ENCODE data around the gene PRSS8.
"Not testable (repeated sequence)": the region's sequence is repeated elsewhere in the genome, so short reads cannot be mapped to it uniquely, and the experiment has no call there.

The PRSS8 gene

DNA sequence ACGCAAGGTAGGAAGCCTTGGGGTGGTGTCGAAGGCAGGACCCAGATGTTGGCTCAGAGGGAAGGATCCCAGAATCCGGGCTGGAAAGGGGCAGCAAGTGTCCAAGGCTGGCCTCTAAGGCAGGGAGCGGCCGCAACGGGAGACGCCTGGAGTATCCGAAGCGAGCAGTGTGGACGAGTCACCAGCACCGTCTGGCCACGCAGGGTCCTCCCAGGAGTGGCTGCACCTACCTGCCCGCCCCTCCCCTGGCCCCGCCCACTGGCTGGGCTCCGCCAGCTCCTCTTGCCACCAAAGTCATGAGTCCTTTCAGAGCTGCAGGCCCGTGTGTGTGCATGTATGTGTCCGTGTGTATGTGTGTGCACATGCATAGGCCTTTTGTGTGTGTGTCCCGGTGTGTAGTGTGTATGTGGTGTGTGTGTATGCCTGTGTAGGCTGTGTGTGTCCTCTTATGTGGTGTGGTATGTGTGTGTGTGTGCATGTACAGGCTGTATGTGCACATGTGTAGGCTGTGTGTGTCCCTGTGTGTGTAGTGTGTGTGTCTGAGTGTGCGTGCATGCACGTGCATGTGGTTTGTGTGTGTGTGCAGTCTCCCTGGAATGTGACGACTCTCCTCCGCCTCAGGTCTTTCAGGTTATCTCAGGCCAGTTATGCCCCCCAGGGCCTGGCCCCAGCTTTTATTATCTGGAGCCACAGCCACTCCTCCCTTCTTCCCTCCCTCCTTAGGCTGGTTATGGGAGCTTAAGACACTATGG lies at the start of gene PRSS8:
TSS of gene PRSS8 (minus strand) at position 193 of the 752 bp plus-strand sequence. CDS start 229 bp downstream, outside the sequence.
- H3K4me3 Mint-ChIP-seq: no peak within 1 kb of the TSS
- peaks cover 2% of the 10 kb centered on the region for H3K4me1 Mint-ChIP-seq (ENCODE audit: low read depth)
- H3K9me3 Mint-ChIP-seq: no peaks in the 10 kb centered on the region
- H3K27me3 Mint-ChIP-seq: no peaks in the 10 kb centered on the region
- H3K27ac Mint-ChIP-seq: no peak within 1 kb of the TSS
- peaks cover 9% of the 10 kb centered on the region for H3K36me3 Mint-ChIP-seq (ENCODE audit: low read depth)

DNA sequence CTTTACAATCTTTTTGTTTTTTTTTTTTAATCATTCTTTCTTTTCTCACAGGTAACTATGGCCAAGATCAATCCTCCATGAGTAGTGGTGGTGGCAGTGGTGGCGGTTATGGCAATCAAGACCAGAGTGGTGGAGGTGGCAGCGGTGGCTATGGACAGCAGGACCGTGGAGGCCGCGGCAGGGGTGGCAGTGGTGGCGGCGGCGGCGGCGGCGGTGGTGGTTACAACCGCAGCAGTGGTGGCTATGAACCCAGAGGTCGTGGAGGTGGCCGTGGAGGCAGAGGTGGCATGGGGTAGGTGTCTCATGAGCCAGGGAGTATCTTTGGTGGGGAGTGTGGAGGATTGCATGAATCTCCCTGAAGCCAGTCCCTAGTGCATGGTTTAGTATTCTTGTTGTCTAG lies 49.4 kb upstream of the PRSS8 start:
- Mint-ChIP-seq H3K27ac (peak overlapping the region; percentile 78), H3K36me3 (ENCODE audit: low read depth) (peaks cover 95% of the 10 kb centered on the region), H3K9me3 (no peaks in the 10 kb centered on the region)

DNA sequence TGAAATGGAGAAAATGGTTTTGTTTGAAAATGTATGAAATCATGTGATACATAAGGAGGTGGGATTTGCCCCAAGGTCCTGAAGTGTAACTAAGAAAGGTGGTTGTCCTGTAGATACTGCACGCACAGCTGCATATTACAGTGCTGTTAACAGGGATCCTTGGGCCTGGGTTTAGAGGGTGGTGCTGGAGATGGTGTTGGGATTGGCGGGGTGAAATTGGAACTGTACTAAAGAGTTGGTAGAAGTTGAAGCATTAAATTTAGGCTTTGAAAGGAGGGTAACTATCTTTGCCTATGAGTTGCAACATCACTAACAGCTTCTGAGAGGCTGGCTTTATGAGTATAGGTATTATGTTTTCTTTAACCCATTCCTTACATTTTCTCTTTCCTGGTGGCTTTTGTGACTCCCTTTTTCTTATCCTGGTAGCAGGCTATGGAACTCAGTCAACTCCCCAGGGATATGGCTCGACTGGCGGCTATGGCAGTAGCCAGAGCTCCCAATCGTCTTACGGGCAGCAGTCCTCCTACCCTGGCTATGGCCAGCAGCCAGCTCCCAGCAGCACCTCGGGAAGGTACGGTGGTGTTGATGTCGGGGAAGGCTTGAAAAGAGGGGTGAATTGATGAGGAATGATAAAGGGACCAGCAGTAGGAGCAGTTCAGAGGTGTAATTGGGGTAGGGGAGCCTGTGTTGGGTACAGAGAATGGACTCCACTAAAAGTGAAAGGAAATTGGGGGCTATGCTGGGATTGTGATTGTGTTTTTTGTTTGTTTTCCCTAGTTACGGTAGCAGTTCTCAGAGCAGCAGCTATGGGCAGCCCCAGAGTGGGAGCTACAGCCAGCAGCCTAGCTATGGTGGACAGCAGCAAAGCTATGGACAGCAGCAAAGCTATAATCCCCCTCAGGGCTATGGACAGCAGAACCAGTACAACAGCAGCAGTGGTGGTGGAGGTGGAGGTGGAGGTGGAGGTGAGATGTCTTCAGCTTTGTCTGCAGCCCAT lies 48.2 kb upstream of the PRSS8 start:
- Mint-ChIP-seq H3K36me3 (ENCODE audit: low read depth) (peaks cover 83% of the 10 kb centered on the region), H3K27me3 (no peaks in the 10 kb centered on the region), H3K4me3 (peak overlapping the region; percentile 91), H3K9me3 (no peaks in the 10 kb centered on the region), H3K4me1 (ENCODE audit: low read depth) (peaks cover 84% of the 10 kb centered on the region), H3K27ac (peak overlapping the region; percentile 99)

More for the DNA sequence above, 49.4 kb upstream of the PRSS8 start:
- no peaks in the 10 kb centered on the region for H3K27me3 Mint-ChIP-seq
- peaks cover 87% of the 10 kb centered on the region for H3K4me1 Mint-ChIP-seq (ENCODE audit: low read depth)
- H3K4me3 Mint-ChIP-seq: peak overlapping the region; percentile 52

DNA sequence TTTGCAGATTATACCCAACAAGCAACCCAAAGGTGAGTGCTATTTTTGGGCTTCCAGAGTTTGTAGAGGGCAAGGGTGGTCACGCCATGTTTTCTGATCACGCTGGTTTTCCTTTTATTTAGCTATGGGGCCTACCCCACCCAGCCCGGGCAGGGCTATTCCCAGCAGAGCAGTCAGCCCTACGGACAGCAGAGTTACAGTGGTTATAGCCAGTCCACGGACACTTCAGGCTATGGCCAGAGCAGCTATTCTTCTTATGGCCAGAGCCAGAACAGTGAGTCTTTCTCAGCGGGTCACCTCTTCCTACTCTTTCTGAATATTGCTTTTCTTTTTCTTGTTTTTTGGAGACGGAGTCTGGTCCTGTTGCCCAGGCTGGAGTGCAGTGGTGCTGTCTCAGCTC lies 46.9 kb upstream of the PRSS8 start:
- Mint-ChIP-seq H3K27me3 (no peaks in the 10 kb centered on the region), H3K4me3 (peak overlapping the region; percentile 91), H3K27ac (peak overlapping the region; percentile 99), H3K4me1 (ENCODE audit: low read depth) (peaks cover 84% of the 10 kb centered on the region), H3K36me3 (ENCODE audit: low read depth) (peaks cover 73% of the 10 kb centered on the region), H3K9me3 (no peaks in the 10 kb centered on the region)

DNA sequence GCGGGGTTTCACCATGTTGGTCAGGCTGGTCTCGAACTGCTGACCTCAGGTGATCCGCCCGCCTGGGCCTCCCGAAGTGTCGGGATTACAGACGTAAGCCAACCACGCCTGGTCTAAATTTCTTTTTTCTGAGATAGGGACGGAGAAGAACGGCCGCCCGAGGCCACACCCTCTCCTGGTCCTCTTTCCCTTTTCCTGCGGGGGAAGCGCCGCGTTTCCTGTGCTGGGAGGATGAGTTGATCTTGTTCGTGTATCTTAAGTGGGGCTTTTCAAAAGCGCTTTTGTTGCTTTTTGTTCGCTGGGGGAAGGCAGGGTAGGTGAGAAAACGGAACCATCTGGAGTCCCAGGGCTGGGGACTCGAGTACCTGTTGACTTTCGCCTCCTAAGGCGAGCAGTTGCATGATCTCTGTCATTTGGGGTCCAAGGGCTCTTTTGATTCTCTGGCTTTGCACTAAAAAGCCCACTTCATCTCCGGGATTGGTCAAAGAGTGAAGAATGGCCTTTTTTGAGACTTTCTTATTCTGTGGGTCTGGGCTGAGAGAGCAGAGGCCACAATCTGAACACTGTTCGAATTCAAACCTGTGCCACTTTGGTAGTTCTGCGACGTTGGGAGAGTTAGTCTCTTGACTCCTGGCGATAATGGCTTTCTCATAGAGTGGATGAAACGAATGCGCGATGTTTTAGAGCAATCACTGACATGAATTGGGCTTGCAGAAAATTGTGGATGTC lies 45.7 kb upstream of the PRSS8 start:
- H3K4me1 Mint-ChIP-seq (ENCODE audit: low read depth): peaks cover 83% of the 10 kb centered on the region
- H3K27me3 Mint-ChIP-seq: no peaks in the 10 kb centered on the region
- H3K36me3 Mint-ChIP-seq (ENCODE audit: low read depth): peaks cover 62% of the 10 kb centered on the region
- no peaks in the 10 kb centered on the region for H3K9me3 Mint-ChIP-seq
- peak overlapping the region; percentile 99 for H3K27ac Mint-ChIP-seq
- H3K4me3 Mint-ChIP-seq: peak overlapping the region; percentile 91

DNA sequence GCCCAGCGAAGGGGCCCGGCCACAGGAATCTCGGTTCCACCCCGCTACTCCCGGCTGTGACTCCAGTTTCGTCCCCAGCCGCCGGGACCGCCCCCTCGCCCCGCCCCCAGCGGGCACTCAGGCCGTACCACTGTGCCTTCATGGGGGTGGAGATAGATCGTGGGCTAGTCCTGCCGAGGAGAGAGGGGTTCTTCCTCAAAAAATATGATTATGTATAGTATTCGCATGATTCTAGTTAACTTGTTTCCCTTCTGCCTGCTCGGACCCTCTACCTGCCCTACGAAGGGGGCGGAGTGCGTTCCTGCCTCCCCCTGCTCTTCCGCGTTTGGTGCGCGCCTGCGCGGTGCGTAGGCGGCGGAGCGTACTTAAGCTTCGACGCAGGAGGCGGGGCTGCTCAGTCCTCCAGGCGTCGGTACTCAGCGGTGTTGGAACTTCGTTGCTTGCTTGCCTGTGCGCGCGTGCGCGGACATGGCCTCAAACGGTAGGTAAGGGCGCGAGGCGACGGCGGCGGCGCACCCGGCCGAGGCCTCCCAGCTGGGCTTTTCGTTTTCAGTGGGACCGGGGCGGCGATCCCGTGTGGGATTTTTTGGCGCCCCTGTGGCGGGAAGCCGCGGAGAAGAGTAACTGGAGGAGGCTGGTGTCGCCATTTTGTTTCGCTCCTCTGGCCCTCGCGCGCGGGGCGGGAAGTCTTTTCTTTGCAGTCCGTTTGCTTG lies 44.4 kb upstream of the PRSS8 start, which contains the start of gene FUS:
TSS of gene FUS (plus strand) at position 393 of the 713 bp plus-strand sequence. CDS start at position 469, 76 bp downstream.
- no peaks in the 10 kb centered on the region for H3K9me3 Mint-ChIP-seq
- peak within 1 kb of the TSS; percentile 91 for H3K4me3 Mint-ChIP-seq
- H3K27me3 Mint-ChIP-seq: no peaks in the 10 kb centered on the region
- H3K27ac Mint-ChIP-seq: peak within 1 kb of the TSS; percentile 99
- H3K4me1 Mint-ChIP-seq (ENCODE audit: low read depth): peaks cover 70% of the 10 kb centered on the region
- H3K36me3 Mint-ChIP-seq (ENCODE audit: low read depth): peaks cover 48% of the 10 kb centered on the region

DNA sequence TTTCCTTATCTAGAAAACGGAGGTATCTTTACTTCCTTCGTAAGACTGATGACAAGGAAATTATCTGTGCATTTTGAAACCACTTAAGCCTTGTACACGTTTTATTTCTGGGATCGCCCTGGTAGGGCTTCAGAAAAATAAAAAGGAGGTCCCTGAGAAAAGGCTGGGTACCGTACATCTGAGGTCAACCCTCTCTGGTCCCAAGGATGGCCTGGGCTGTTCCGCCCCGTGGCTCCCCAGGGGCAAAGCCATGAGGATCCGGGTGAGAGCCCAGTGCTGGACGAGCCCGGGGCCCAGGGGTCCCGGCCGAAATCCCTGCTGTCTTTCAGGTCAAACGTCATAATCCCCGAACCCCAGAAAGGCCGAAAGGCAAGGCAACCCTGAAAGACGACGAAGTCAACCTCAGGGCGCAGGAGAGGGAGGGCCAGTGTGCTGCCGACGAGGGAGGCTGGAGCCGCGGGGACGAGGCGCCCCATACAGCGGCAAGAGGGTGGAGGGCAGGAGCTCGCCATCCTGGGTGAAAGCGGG lies 43.8 kb upstream of the PRSS8 start:
- Mint-ChIP-seq H3K4me3 (peak overlapping the region; percentile 91), H3K4me1 (ENCODE audit: low read depth) (peaks cover 64% of the 10 kb centered on the region), H3K9me3 (no peaks in the 10 kb centered on the region), H3K27ac (peak overlapping the region; percentile 99), H3K36me3 (ENCODE audit: low read depth) (peaks cover 42% of the 10 kb centered on the region), H3K27me3 (no peaks in the 10 kb centered on the region)

DNA sequence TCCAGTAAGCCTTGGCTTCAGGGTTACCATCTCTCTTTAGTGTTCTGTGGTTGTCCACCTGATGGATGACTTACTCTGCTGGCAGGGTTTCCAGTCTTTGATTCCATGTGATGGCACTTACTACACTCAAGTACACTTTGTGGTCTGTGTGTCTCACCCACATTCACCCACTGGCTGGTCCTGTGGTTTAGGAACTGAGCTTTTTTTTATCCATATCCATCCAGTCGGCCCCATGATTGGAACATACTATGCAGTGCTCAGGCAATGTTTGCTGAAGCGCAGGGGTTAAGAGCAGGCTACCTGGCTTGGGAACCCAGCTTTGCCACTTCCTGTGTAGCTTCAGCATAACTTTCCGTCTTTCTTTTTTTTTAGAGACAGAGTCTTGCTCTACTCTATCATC lies 41.6 kb upstream of the PRSS8 start:
- no peaks in the 10 kb centered on the region for H3K27me3 Mint-ChIP-seq
- H3K4me3 Mint-ChIP-seq: peak overlapping the region; percentile 15
- H3K27ac Mint-ChIP-seq: peak overlapping the region; percentile 71
- H3K9me3 Mint-ChIP-seq: no peaks in the 10 kb centered on the region
- H3K36me3 Mint-ChIP-seq (ENCODE audit: low read depth): peaks cover 21% of the 10 kb centered on the region
- peaks cover 43% of the 10 kb centered on the region for H3K4me1 Mint-ChIP-seq (ENCODE audit: low read depth)

DNA sequence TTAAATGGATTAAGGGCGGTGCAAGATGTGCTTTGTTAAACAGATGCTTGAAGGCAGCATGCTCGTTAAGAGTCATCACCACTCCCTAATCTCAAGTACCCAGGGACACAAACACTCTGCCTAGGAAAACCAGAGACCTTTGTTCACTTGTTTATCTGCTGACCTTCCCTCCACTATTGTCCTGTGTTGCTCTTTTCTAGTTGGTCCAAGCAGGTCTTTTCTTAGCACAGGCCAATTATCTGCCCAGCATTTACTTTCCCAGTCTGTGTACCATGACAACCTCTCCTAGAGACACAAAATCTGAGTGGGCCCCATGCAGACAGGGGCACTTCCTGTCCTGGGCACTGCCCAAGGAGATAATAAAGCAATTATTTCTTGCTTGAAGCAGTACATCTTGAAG lies 34.5 kb upstream of the PRSS8 start:
- H3K27ac Mint-ChIP-seq; H3K4me3 Mint-ChIP-seq; H3K36me3 Mint-ChIP-seq (ENCODE audit: low read depth); H3K9me3 Mint-ChIP-seq; H3K4me1 Mint-ChIP-seq (ENCODE audit: low read depth); H3K27me3 Mint-ChIP-seq: not testable (repeated sequence)

DNA sequence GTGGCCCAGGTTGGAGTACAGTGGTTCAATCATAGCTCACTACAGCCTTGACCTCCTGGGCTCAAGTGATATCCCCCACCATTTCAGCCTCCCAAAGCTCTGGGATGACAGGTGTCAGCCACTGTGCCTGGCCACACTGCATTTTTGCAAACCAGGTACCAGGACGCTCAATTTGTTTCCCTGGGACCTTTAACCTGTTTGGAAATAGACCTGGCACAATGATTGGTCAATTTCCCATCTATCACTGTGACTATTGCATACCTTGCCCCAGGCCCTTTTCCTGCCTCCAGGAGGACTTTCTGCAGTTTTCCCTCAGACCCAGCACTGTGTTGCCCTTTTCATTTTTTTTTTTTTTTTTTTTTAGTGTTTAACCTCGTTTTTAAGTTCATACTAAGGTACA lies 33.3 kb upstream of the PRSS8 start:
- Mint-ChIP-seq H3K27ac (no peak overlapping the region), H3K27me3 (no peaks in the 10 kb centered on the region), H3K4me1 (ENCODE audit: low read depth) (no peaks in the 10 kb centered on the region), H3K36me3 (ENCODE audit: low read depth) (no peaks in the 10 kb centered on the region), H3K4me3 (no peak overlapping the region), H3K9me3 (no peaks in the 10 kb centered on the region)

DNA sequence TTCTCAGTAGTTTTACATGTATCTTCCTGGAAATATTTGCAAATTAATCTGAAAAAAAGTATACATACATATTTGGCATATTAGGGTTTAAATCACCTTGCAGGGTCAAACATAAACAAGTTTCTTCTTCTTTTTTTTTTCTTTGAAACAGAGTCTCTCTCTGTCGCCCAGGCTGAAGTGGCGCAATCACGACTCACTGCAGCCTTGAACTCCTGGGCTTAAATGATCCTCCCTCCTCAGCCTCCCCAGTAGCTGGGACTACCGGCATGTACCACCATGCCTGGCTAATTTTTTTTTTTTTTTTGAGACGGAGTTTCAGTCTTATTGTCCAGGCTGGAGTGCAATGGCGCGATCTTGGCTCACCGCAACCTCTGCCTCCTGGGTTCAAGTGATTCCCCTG lies 31.8 kb upstream of the PRSS8 start:
- Mint-ChIP-seq H3K36me3 (ENCODE audit: low read depth) (no peaks in the 10 kb centered on the region), H3K9me3 (no peaks in the 10 kb centered on the region), H3K4me3 (no peak overlapping the region)

DNA sequence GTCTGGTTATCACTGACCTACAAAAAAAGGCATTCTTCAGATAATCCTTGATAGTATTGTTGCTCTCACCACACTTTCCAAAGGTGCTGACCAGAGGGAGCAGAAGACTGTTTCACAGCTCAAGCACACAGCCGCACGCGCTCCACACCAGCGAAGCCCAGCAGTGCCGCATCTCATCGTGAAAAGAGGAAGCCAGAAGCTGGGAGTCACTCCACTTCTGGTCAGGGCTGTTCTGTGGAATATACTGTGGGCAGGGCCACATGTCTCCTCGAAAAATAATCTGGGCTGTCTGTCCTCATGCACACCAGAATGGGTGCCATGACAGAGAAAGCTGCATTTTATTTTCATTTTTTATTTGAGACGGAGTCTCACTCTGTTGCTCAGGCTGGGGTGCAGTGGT lies 21.6 kb upstream of the PRSS8 start:
- H3K9me3 Mint-ChIP-seq: no peaks in the 10 kb centered on the region
- H3K4me3 Mint-ChIP-seq: peak overlapping the region; percentile 50
- H3K36me3 Mint-ChIP-seq (ENCODE audit: low read depth): no peaks in the 10 kb centered on the region
- peaks cover 6% of the 10 kb centered on the region for H3K4me1 Mint-ChIP-seq (ENCODE audit: low read depth)
- H3K27ac Mint-ChIP-seq: no peak overlapping the region
- H3K27me3 Mint-ChIP-seq: no peaks in the 10 kb centered on the region

More for the DNA sequence above, 31.8 kb upstream of the PRSS8 start:
- no peaks in the 10 kb centered on the region for H3K27me3 Mint-ChIP-seq
- H3K4me1 Mint-ChIP-seq (ENCODE audit: low read depth): no peaks in the 10 kb centered on the region
- H3K27ac Mint-ChIP-seq: no peak overlapping the region

DNA sequence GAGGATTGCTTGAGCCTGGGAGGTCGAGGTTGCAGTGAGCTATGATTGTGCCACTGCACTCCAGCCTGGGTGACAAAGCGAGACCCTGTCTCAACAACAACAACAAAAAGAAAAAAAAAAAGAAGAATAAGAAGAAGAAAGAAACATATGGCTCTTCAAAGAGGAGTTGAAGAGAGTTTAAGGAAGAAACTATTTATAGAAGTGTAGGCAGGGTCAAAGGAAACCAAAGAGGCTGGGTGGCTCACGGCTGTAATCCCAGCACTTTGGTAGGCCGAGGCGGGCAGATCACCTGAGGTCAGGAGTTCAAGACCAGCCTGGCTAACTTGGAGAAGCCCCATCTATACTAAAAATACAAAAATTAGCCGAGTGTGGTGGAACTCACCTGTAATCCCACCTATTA lies 15.4 kb upstream of the PRSS8 start:
- not testable (repeated sequence) for H3K36me3 Mint-ChIP-seq (ENCODE audit: low read depth); H3K27ac Mint-ChIP-seq; H3K4me1 Mint-ChIP-seq (ENCODE audit: low read depth); H3K27me3 Mint-ChIP-seq; H3K4me3 Mint-ChIP-seq; H3K9me3 Mint-ChIP-seq

All from stimulated activated naive CD8-positive, alpha-beta T cell treated with anti-CD3 and anti-CD28 coated beads, Interleukin-15, Interleukin-2, amounts not matched to agents 100 ng/mL and 50 ng/mL, for 24 hours (primary cell).